CD4-positive, alpha-beta T cell treated with Interferon gamma for 1 hour (primary cell): ENCODE measurements around the gene ITIH2.
"Not testable (repeated sequence)": the region's sequence is repeated elsewhere in the genome, so short reads cannot be mapped to it uniquely, and the experiment has no call there.

Source experiments
- DNase-seq: peaks from one replicate; pipeline ENCODE4 v3.0.0-alpha.2; 2020

ITIH2 gene

GRCh38 chr10:7696545-7696944, 6.6 kb upstream of the ITIH2 start:
- DNase-seq = no peak

GRCh38 chr10:7697426-7697825, 5.7 kb upstream of the ITIH2 start:
- DNase-seq = no peak

- no peak for DNase-seq
Observed at GRCh38 chr10:7700577-7701125, 2.5 kb upstream of the ITIH2 start.

- DNase-seq = no peak
Observed at GRCh38 chr10:7701158-7701742, 1.9 kb upstream of the ITIH2 start.

- no peak for DNase-seq
Observed at GRCh38 chr10:7702288-7702812, 766 bp upstream of the ITIH2 start.

GRCh38 chr10:7704071-7705016, 1.2 kb downstream of the ITIH2 start:
- DNase-seq = no peak

- DNase-seq = no peak
Observed at GRCh38 chr10:7705341-7705740, 2.2 kb downstream of the ITIH2 start.

- no peak for DNase-seq
Observed at GRCh38 chr10:7706534-7707073, 3.5 kb downstream of the ITIH2 start.

GRCh38 chr10:7707102-7707501, 4.0 kb downstream of the ITIH2 start:
- DNase-seq = no peak

- no peak for DNase-seq
Observed at GRCh38 chr10:7707858-7708622, 4.9 kb downstream of the ITIH2 start.

GRCh38 chr10:7708832-7709231, 5.7 kb downstream of the ITIH2 start:
- DNase-seq = no peak

- no peak for DNase-seq
Observed at GRCh38 chr10:7710446-7710845, 7.3 kb downstream of the ITIH2 start.

- DNase-seq = not testable (repeated sequence)
Observed at GRCh38 chr10:7711075-7711474, 8.0 kb downstream of the ITIH2 start.

- no peak for DNase-seq
Observed at GRCh38 chr10:7715515-7715914, 12.4 kb downstream of the ITIH2 start.

GRCh38 chr10:7717767-7718166, 14.7 kb downstream of the ITIH2 start:
- no peak for DNase-seq

- DNase-seq = no peak
Observed at GRCh38 chr10:7718685-7719084, 15.6 kb downstream of the ITIH2 start.

GRCh38 chr10:7720478-7720877, 17.4 kb downstream of the ITIH2 start:
- no peak for DNase-seq

- DNase-seq = no peak
Observed at GRCh38 chr10:7722927-7723529, 19.9 kb downstream of the ITIH2 start.

GRCh38 chr10:7734821-7735220, 31.7 kb downstream of the ITIH2 start:
- no peak for DNase-seq

- DNase-seq = no peak
Observed at GRCh38 chr10:7738536-7739407, 35.7 kb downstream of the ITIH2 start.

- no peak for DNase-seq
Observed at GRCh38 chr10:7744307-7744706, 41.2 kb downstream of the ITIH2 start.
